Omental fat pad (tissue), 4 donors: Measurements from ENCODE around the gene PTGES3. TPM values are rescaled to one million over a fixed set of nuclear protein-coding genes. Genes with fewer than 3 reads are reported as not detected.

Experiments
- ATAC-seq: fragments of 150-250 bp; one replicate; pipeline ENCODE4 v1.9.1; 2016; ENCODE audit warnings: mild to moderate bottlenecking, moderate library complexity; ENCODE audit not compliant: low FRiP score
- DNase-seq: peaks from one replicate; pipeline ENCODE4 v3.0.0-alpha.2; 2019; ENCODE audit warnings: low spot score
- total RNA-seq, 4 donors: library from RNA; depleted of rRNA; stranded (reverse); fragments of >200 nt; gene quantifications; one replicate each; pipeline ENCODE4 v1.1.0, GENCODE V29; 2016
- TF ChIP-seq, protein P1 (sequence below), 3 donors: fragments of 450-650 bp; IDR thresholded peaks; one replicate each; pipeline ENCODE4 v1.5.1; 2016 to 2017; ENCODE audit warnings: antibody characterized with exemption in 3 of 3, mild to moderate bottlenecking in 3 of 3, moderate library complexity in 2 of 3

The PTGES3 gene
- total RNA-seq, 4 donors from 2014 or later: 80.7 to 103 (median 84.6) TPM

- peak; percentile 29 for ATAC-seq
- TF ChIP-seq, protein P1, sequence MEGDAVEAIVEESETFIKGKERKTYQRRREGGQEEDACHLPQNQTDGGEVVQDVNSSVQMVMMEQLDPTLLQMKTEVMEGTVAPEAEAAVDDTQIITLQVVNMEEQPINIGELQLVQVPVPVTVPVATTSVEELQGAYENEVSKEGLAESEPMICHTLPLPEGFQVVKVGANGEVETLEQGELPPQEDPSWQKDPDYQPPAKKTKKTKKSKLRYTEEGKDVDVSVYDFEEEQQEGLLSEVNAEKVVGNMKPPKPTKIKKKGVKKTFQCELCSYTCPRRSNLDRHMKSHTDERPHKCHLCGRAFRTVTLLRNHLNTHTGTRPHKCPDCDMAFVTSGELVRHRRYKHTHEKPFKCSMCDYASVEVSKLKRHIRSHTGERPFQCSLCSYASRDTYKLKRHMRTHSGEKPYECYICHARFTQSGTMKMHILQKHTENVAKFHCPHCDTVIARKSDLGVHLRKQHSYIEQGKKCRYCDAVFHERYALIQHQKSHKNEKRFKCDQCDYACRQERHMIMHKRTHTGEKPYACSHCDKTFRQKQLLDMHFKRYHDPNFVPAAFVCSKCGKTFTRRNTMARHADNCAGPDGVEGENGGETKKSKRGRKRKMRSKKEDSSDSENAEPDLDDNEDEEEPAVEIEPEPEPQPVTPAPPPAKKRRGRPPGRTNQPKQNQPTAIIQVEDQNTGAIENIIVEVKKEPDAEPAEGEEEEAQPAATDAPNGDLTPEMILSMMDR (IDR thresholded peaks at IDR 0.05): no peak
- DNase-seq: peak; percentile 45
Measured at GRCh38 chr12:56723889-56724700, 36.0 kb upstream of the PTGES3 start.

GRCh38 chr12:56723352-56723751, 35.3 kb upstream of the PTGES3 start:
- ATAC-seq: no peak
- TF ChIP-seq, protein P1 (IDR thresholded peaks at IDR 0.05): no peak

DNA sequence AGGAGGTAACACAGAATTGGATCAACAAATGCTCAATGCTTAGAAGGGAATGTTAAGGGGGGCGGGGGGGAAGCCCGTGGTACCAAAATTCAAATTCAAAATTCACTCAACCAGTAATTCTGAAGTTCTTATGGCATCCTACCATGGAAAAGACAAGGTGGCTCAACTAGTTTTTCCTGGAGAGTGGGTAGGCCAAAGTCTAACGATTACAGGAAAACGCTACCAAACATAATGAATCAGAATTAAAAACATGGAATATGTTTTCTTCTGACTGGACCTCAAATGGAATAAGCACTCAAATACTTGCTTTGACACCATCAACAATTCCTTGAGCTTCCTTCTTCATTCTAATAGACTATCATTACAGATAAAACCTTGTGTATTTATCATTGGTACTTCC, 34.7 kb upstream of the PTGES3 start:
- no peak for ATAC-seq
- TF ChIP-seq, protein P1 (IDR thresholded peaks at IDR 0.05): no peak
- no peak for DNase-seq

More at GRCh38 chr12:56723352-56723751, 35.3 kb upstream of the PTGES3 start:
- DNase-seq: no peak

DNA sequence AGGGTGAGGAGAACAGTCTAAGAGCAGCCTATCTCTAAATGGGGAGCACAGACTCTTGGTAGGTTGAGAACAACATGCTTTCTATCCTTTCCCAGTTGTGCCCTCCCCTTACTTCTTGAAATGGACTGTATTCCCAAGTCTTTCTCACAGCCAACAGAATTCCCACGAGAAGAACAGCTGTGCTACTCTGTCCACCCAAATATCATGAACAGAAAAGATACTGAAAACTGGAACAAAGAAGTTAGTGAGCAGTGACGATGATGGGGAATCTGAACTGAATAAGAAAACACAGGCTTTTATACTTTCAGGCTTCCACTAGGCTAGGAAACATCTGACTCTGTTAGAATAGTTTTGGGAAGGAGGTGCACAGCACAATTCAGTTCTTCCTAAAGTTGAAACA, 33.6 kb upstream of the PTGES3 start:
- ATAC-seq (no peak), DNase-seq (no peak)
- TF ChIP-seq, protein P1 (IDR thresholded peaks at IDR 0.05): no peak

- TF ChIP-seq, protein P1 (IDR thresholded peaks at IDR 0.05): no peak
- ATAC-seq: no peak
- DNase-seq: no peak
Measured at GRCh38 chr12:56721216-56721615, 33.1 kb upstream of the PTGES3 start.

- DNase-seq (no peak), ATAC-seq (no peak)
- TF ChIP-seq, protein P1 (IDR thresholded peaks at IDR 0.05): no peak
Measured at GRCh38 chr12:56720731-56721151, 32.7 kb upstream of the PTGES3 start.

- TF ChIP-seq, protein P1 (IDR thresholded peaks at IDR 0.05): no peak
- no peak for ATAC-seq
- no peak for DNase-seq
Measured at GRCh38 chr12:56719056-56719455, 31.0 kb upstream of the PTGES3 start.
